HepG2 (cell line): ENCODE results near the gene ASCC3. TPM values are rescaled to one million over a fixed set of nuclear protein-coding genes. Genes with fewer than 3 reads are reported as not detected.
A peak's percentile ranks its signal among the peaks of the same experiment; 100 is the strongest.

Source experiments
- ATAC-seq: fragments of 200-7000 bp; cut with Tn5 transposase; 3 replicates; pipeline ENCODE4 v1.9.1; 2020; ENCODE audit warnings: mild to moderate bottlenecking, moderate library complexity
- BruUV-seq: library from RNA; stranded (reverse); fragments of 400-500 nt; replicated peaks from 2 replicates; lab custom pipeline; 2021; lab: Mats Ljungman, UMichigan
- CTCF ChIA-PET: fragments of 300-600 bp; formaldehyde crosslinking; extraction: SDS; loops from one replicate; lab custom pipeline; 2021; ENCODE audit warnings: low total read pairs, inconsistent platforms, low intra/inter-chr PET ratio; lab: Yijun Ruan, JAX
- POLR2A ChIA-PET: fragments of 350-600 bp; sonication (Branson Sonifier 250); formaldehyde crosslinking; loops from one replicate; lab custom pipeline; 2020; ENCODE audit warnings: antibody characterized with exemption, inconsistent platforms; lab: Yijun Ruan, JAX
- DNase-seq: peaks from one replicate; pipeline ENCODE4 v3.0.0-alpha.2; 2015; ENCODE audit warnings: low spot score
- FAIRE-seq: peaks from 3 replicates; lab custom pipeline; 2011; peaks lifted over from hg19 to GRCh38; lab: Jason Lieb, UNC
- H2AFZ ChIP-seq: one replicate; pipeline ENCODE4 v1.6.1; 2011; ENCODE audit warnings: low read length, inconsistent platforms
- H3K27ac ChIP-seq: fragments of 300-600 bp; 3 replicates; pipeline ENCODE4 v1.8.0; 2011; ENCODE audit warnings: mixed run types, mild to moderate bottlenecking, mixed read lengths, low read length, inconsistent platforms; ENCODE audit not compliant: insufficient read depth; ENCODE audit errors: extremely low read length
- H3K27me3 ChIP-seq, 2 experiments: fragments of 200-600 bp in 1 of 2; 2 replicates in 1 of 2; 3 replicates in 1 of 2; pipeline versions ENCODE4 v1.6.0 to v1.8.0; 2011; ENCODE audit warnings: low read length in 2 of 2, mild to moderate bottlenecking in 2 of 2, moderate library complexity in 2 of 2, inconsistent platforms in 1 of 2; ENCODE audit not compliant: insufficient read depth in 2 of 2, control insufficient read depth in 1 of 2
- H3K36me3 ChIP-seq, 2 experiments: fragments of 200-600 bp in 1 of 2; replicated peaks in 1 of 2; 2 replicates in 1 of 2; 3 replicates in 1 of 2; pipeline versions ENCODE4 v1.5.1 to v1.8.0; 2011; ENCODE audit warnings: low read length in 2 of 2, inconsistent platforms in 1 of 2; ENCODE audit not compliant: insufficient read depth in 2 of 2, control insufficient read depth in 1 of 2
- H3K4me1 ChIP-seq: 2 replicates; pipeline ENCODE4 v1.5.1; 2012; ENCODE audit warnings: low read length, inconsistent platforms; ENCODE audit not compliant: insufficient read depth
- H3K4me2 ChIP-seq: 2 replicates; pipeline ENCODE4 v1.6.0; 2011; ENCODE audit warnings: low read depth, low read length, inconsistent platforms
- H3K4me3 ChIP-seq, 3 experiments: fragments of 200-600 bp in 1 of 3; sonication (generic), shearing (Covaris generic) in 1 of 3; replicated peaks in 1 of 3; 2 replicates each; pipeline ENCODE4 v1.5.1; 2011 to 2016; ENCODE audit warnings: low read length in 3 of 3, inconsistent platforms in 2 of 3, low read depth in 2 of 3, mild to moderate bottlenecking in 2 of 3, control low read depth in 1 of 3, mixed read lengths in 1 of 3; ENCODE audit not compliant: insufficient read depth in 1 of 3
- H3K79me2 ChIP-seq: one replicate; pipeline ENCODE4 v1.6.1; 2011; ENCODE audit warnings: low read length, inconsistent platforms; ENCODE audit not compliant: insufficient read depth
- H3K9ac ChIP-seq: 2 replicates; pipeline ENCODE4 v1.6.0; 2011; ENCODE audit warnings: mild to moderate bottlenecking, low read depth, low read length, inconsistent platforms; ENCODE audit not compliant: insufficient read depth
- H3K9me3 ChIP-seq: 2 replicates; pipeline ENCODE4 v1.5.1; 2012; ENCODE audit warnings: mild to moderate bottlenecking, low read length
- H4K20me1 ChIP-seq: 2 replicates; pipeline ENCODE4 v1.6.0; 2011; ENCODE audit warnings: inconsistent platforms, mild to moderate bottlenecking, low read length, moderate library complexity; ENCODE audit not compliant: insufficient read depth
- AHR ChIP-seq: IDR thresholded peaks from 2 replicates; pipeline ENCODE4 v1.6.1; 2018; ENCODE audit warnings: missing genetic modification reagents, missing compliant biosample characterization
- DPF2 ChIP-seq: sonication (generic); formaldehyde crosslinking; IDR thresholded peaks from 2 replicates; pipeline ENCODE4 v1.4.0; 2020; ENCODE audit warnings: mild to moderate bottlenecking, low read depth, missing genetic modification reagents, borderline replicate concordance
- GATAD1 ChIP-seq: IDR thresholded peaks from 2 replicates; pipeline ENCODE4 v1.6.1; 2016; ENCODE audit warnings: missing genetic modification reagents, missing compliant biosample characterization
- HNRNPLL ChIP-seq: fragments of 200-400 bp; formaldehyde crosslinking; IDR thresholded peaks from 2 replicates; pipeline ENCODE4 v1.6.1; 2017; ENCODE audit warnings: mild to moderate bottlenecking, low read depth, low read length; ENCODE audit not compliant: poor library complexity, severe bottlenecking
- NR2F6 ChIP-seq, 2 experiments: IDR thresholded peaks; 2 replicates each; pipeline ENCODE4 v1.6.1; 2016; ENCODE audit warnings: antibody characterized with exemption in 1 of 2, mild to moderate bottlenecking in 1 of 2
- SAP130 ChIP-seq: IDR thresholded peaks from 2 replicates; pipeline ENCODE4 v1.6.1; 2016; ENCODE audit warnings: low read depth
- THYN1 ChIP-seq: sonication (generic); formaldehyde crosslinking; IDR thresholded peaks from 2 replicates; pipeline ENCODE4 v1.8.1; 2023; ENCODE audit warnings: low read depth, mild to moderate bottlenecking, moderate library complexity, missing genetic modification reagents, borderline replicate concordance
- ZNF263 ChIP-seq: sonication (generic); formaldehyde crosslinking; IDR thresholded peaks from 2 replicates; pipeline ENCODE4 v1.4.0; 2020; ENCODE audit warnings: missing genetic modification reagents
- ZNF296 ChIP-seq: sonication (generic); formaldehyde crosslinking; conservative IDR thresholded peaks from 2 replicates; pipeline ENCODE4 v1.5.0; 2020; ENCODE audit warnings: mild to moderate bottlenecking, missing genetic modification reagents
- ZNF629 ChIP-seq: sonication (generic); formaldehyde crosslinking; conservative IDR thresholded peaks from 2 replicates; pipeline ENCODE4 v1.5.0; 2020; ENCODE audit warnings: missing genetic modification reagents
- ZSCAN30 ChIP-seq: sonication (generic); formaldehyde crosslinking; IDR thresholded peaks from 2 replicates; pipeline ENCODE4 v1.5.0; 2020; ENCODE audit warnings: mild to moderate bottlenecking, missing genetic modification reagents
- WGBS: methylation state at CpG from one replicate; pipeline ENCODE4 v1.1.6; 2017; ENCODE audit warnings: low lambda C conversion rate; 5-methylcytosine and 5-hydroxymethylcytosine counted together
- in situ Hi-C: cut with HindIII; loops from 2 replicates; pipeline ENCODE4 v1.10.0; 2017; ENCODE audit warnings: low pct_unique_long_range_greater_than_20kb; ENCODE audit not compliant: extremely low pct_ligation_motif_present
- intact Hi-C: fragments of 100-400 bp; cut with micrococcal nuclease; formaldehyde crosslinking; loops from one replicate; pipeline ENCODE4 v1.10.0; 2022; ENCODE audit not compliant: unreplicated experiment
- polyA plus RNA-seq, 8 experiments: library from polyadenylated mRNA; depleted of rRNA in 3 of 8; stranded (reverse) in 7 of 8; unstranded in 1 of 8; fragments of >200 nt; fragmentation: Illumina TruSeq in 4 of 8; extraction: Trizol in 4 of 8; gene quantifications; 2 replicates each; pipeline versions ENCODE4 v1.2.1 to v1.2.3, GENCODE V29; 2011 to 2016; ENCODE audit warnings: low read depth in 4 of 8, missing spikeins in 1 of 8, mixed read lengths in 1 of 8; ENCODE audit not compliant: insufficient read depth in 1 of 8
- total RNA-seq, 5 experiments: library from RNA; depleted of rRNA; stranded (reverse); fragments of >200 nt; fragmentation: Illumina TruSeq; extraction: Trizol; gene quantifications; 2 replicates each; pipeline ENCODE4 v1.2.3, GENCODE V29; 2016; ENCODE audit warnings: low read depth in 1 of 5
- TF ChIP-seq, protein P1 (sequence below): sonication (generic); formaldehyde crosslinking; IDR thresholded peaks from 2 replicates; pipeline ENCODE4 v1.5.0; 2020; ENCODE audit warnings: mild to moderate bottlenecking, missing genetic modification reagents
- TF ChIP-seq, protein P2 (sequence below): sonication (generic); formaldehyde crosslinking; IDR thresholded peaks from 2 replicates; pipeline ENCODE4 v1.4.0; 2020; ENCODE audit warnings: missing genetic modification reagents, mild to moderate bottlenecking, borderline replicate concordance

ASCC3 gene
- total and polyA plus RNA-seq, 2 of the 13 experiments (the other 11 are each of a cell fraction or from before 2014, with no cell fraction given), result 23.1 to 55.7 TPM

DNA sequence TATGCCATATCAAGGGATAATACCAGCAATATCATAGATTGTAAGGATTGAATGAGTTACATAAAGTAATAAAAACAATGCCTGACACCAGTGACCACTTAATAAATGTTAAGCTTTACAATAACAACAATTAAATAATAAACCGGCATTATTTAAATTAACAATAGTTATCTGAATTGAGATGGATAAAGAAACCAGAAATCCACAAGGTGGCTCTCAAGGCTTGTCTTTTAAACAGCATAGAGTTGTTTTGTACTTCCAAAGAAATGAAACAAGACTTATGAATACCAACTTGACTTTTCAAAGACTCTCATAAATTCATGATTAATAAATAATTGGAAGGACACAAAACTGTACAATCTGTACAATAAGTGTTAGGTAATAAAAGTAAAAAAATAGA, 203.1 kb downstream of the ASCC3 start:
- TF ChIP-seq NR2F6 (IDR thresholded peaks at IDR 0.05) (no peak), NR2F6 (CRISPR knock-in tag; IDR thresholded peaks at IDR 0.05) (no peak), ZSCAN30 (no peak), DPF2 (CRISPR knock-in tag) (no peak), GATAD1 (no peak), AHR (CRISPR knock-in tag) (no peak)
- TF ChIP-seq, protein P1, sequence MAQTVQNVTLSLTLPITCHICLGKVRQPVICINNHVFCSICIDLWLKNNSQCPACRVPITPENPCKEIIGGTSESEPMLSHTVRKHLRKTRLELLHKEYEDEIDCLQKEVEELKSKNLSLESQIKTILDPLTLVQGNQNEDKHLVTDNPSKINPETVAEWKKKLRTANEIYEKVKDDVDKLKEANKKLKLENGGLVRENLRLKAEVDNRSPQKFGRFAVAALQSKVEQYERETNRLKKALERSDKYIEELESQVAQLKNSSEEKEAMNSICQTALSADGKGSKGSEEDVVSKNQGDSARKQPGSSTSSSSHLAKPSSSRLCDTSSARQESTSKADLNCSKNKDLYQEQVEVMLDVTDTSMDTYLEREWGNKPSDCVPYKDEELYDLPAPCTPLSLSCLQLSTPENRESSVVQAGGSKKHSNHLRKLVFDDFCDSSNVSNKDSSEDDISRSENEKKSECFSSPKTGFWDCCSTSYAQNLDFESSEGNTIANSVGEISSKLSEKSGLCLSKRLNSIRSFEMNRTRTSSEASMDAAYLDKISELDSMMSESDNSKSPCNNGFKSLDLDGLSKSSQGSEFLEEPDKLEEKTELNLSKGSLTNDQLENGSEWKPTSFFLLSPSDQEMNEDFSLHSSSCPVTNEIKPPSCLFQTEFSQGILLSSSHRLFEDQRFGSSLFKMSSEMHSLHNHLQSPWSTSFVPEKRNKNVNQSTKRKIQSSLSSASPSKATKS, result no peak
- Histone ChIP-seq H2AFZ (no peak overlapping the region), H4K20me1 (no peaks in the 10 kb centered on the region), H3K27me3 (no peaks in the 10 kb centered on the region), H3K9ac (no peak overlapping the region), H3K4me2 (no peak overlapping the region), H3K27ac (no peak overlapping the region), H3K79me2 (no peaks in the 10 kb centered on the region), H3K4me3 (no peak overlapping the region), H3K9me3 (no peaks in the 10 kb centered on the region), H3K36me3 (no peaks in the 10 kb centered on the region), H3K4me1 (no peaks in the 10 kb centered on the region; the same call in 1 of the 2 replicates)
- ATAC-seq, result no peak
- intact Hi-C loops (no loop called here), in situ Hi-C loops (no loop called here)
- WGBS, result 100% methylated on average over 1 of the region's 1 CpG
- no TSS peak for BruUV-seq
- no peak for DNase-seq
- no peak for FAIRE-seq
- CTCF ChIA-PET, result no interaction called here
- POLR2A ChIA-PET, result no interaction called here

DNA sequence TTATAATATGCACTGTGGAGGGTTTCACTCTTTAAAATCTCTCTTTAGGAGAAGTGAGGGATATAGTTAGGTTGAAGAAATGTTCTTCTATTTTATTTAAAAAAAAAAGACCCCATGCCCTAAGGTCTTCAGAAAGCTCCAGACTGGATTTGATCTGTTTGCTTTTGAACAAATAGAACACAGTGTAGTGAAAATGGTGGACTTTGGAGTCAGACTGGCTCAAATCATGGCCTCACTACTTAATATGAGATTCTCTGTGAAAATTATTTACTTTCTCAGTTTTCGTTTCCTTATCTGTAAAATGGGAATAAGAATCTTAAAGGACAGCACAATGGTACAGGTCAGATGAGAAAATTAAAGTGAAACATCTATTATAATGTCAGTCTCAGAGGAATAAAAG, 203.9 kb downstream of the ASCC3 start:
- in situ Hi-C loops, result no loop called here

More for the DNA sequence above, 203.9 kb downstream of the ASCC3 start:
- Histone ChIP-seq H3K9me3 (no peaks in the 10 kb centered on the region), H3K27ac (no peak overlapping the region), H2AFZ (no peak overlapping the region), H3K79me2 (no peaks in the 10 kb centered on the region), H3K27me3 (no peaks in the 10 kb centered on the region), H4K20me1 (no peaks in the 10 kb centered on the region), H3K4me3 (no peak overlapping the region), H3K36me3 (no peaks in the 10 kb centered on the region), H3K4me1 (no peaks in the 10 kb centered on the region; the same call in 1 of the 2 replicates), H3K9ac (no peak overlapping the region), H3K4me2 (no peak overlapping the region)
- BruUV-seq, result TSS peak; percentile 12
- 0% methylated on average over 1 of the region's 1 CpG for WGBS
- ATAC-seq (peak; percentile 41; the same call in 1 of the 3 replicates), FAIRE-seq (no peak), DNase-seq (peak; percentile 14)
- POLR2A ChIA-PET, result no interaction called here
- CTCF ChIA-PET, result no interaction called here
- intact Hi-C loops, result no loop called here
- TF ChIP-seq HNRNPLL (no peak), ZNF263 (CRISPR knock-in tag) (no peak), SAP130 (no peak), THYN1 (CRISPR knock-in tag) (no peak), ZNF629 (CRISPR knock-in tag) (peak; percentile 72), ZNF296 (no peak)
- TF ChIP-seq, protein P2, sequence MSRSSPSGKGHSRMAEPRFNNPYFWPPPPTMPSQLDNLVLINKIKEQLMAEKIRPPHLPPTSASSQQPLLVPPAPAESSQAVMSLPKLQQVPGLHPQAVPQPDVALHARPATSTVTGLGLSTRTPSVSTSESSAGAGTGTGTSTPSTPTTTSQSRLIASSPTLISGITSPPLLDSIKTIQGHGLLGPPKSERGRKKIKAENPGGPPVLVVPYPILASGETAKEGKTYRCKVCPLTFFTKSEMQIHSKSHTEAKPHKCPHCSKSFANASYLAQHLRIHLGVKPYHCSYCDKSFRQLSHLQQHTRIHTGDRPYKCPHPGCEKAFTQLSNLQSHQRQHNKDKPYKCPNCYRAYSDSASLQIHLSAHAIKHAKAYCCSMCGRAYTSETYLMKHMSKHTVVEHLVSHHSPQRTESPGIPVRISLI (CRISPR knock-in tag), result no peak
